DOHH2 (cell line): ENCODE measurements around the gene POLR3A.
"Not testable (repeated sequence)": the region's sequence is repeated elsewhere in the genome, so short reads cannot be mapped to it uniquely, and the experiment has no call there.

Source experiments
- H3F3A ChIP-seq: fragments of 200-600 bp; sonication (generic), shearing (Covaris generic); 2 replicates; pipeline ENCODE4 v1.6.0; 2016; ENCODE audit warnings: antibody characterized with exemption, mild to moderate bottlenecking; ENCODE audit not compliant: control insufficient read depth, insufficient read depth
- H3K27ac ChIP-seq: fragments of 200-600 bp; sonication (generic); 2 replicates; pipeline ENCODE4 v1.5.1; 2014; ENCODE audit warnings: low read depth, mild to moderate bottlenecking, low read length, moderate library complexity
- H3K27me3 ChIP-seq: fragments of 200-600 bp; sonication (generic); 2 replicates; pipeline ENCODE4 v1.6.1; 2014; ENCODE audit warnings: mild to moderate bottlenecking, low read length, mixed read lengths; ENCODE audit not compliant: control insufficient read depth
- H3K36me3 ChIP-seq: fragments of 200-600 bp; sonication (generic); 2 replicates; pipeline ENCODE4 v1.6.1; 2014; ENCODE audit warnings: mild to moderate bottlenecking, low read length, moderate library complexity, mixed read lengths; ENCODE audit not compliant: control insufficient read depth
- H3K4me1 ChIP-seq: fragments of 200-600 bp; sonication (generic); 2 replicates; pipeline ENCODE4 v1.6.1; 2014; ENCODE audit warnings: mild to moderate bottlenecking, low read length, mixed read lengths; ENCODE audit not compliant: control insufficient read depth
- H3K4me2 ChIP-seq: fragments of 200-600 bp; sonication (generic); 2 replicates; pipeline ENCODE4 v1.6.0; 2014; ENCODE audit warnings: mild to moderate bottlenecking, low read length, moderate library complexity
- H3K4me3 ChIP-seq: fragments of 200-600 bp; sonication (generic); 2 replicates; pipeline ENCODE4 v1.5.1; 2014; ENCODE audit warnings: mild to moderate bottlenecking, low read length, mixed read lengths
- H3K79me2 ChIP-seq: fragments of 200-600 bp; sonication (generic); 2 replicates; pipeline ENCODE4 v1.6.1; 2014; ENCODE audit warnings: mild to moderate bottlenecking, low read length, mixed read lengths; ENCODE audit not compliant: control insufficient read depth
- H3K9me2 ChIP-seq: fragments of 200-600 bp; sonication (generic); replicated peaks from 2 replicates; pipeline ENCODE4 v1.6.1; 2014; ENCODE audit warnings: mild to moderate bottlenecking, low read length, mixed read lengths; ENCODE audit not compliant: control insufficient read depth
- H3K9me3 ChIP-seq: fragments of 200-600 bp; sonication (generic); 2 replicates; pipeline ENCODE4 v1.6.1; 2014; ENCODE audit warnings: antibody characterized with exemption, low read length, mixed read lengths; ENCODE audit not compliant: control insufficient read depth, insufficient read depth
- H4K20me1 ChIP-seq: fragments of 200-600 bp; sonication (generic); 2 replicates; pipeline ENCODE4 v1.6.0; 2014; ENCODE audit warnings: low read depth, mild to moderate bottlenecking, antibody characterized with exemption, low read length, moderate library complexity; ENCODE audit not compliant: control insufficient read depth, insufficient read depth
- EZH2phosphoT487 ChIP-seq: fragments of 200-600 bp; sonication (generic); IDR thresholded peaks from 2 replicates; pipeline ENCODE4 v1.6.1; 2017; ENCODE audit warnings: borderline replicate concordance, mild to moderate bottlenecking, antibody characterized with exemption, low read length, moderate library complexity, mixed read lengths
- TF ChIP-seq, protein P1 (sequence below): fragments of 200-600 bp; sonication (generic); IDR thresholded peaks from one replicate; pipeline ENCODE4 v1.5.1; 2014; ENCODE audit warnings: antibody characterized with exemption, mild to moderate bottlenecking, low read depth, low read length; ENCODE audit not compliant: poor library complexity, severe bottlenecking

POLR3A gene

DNA sequence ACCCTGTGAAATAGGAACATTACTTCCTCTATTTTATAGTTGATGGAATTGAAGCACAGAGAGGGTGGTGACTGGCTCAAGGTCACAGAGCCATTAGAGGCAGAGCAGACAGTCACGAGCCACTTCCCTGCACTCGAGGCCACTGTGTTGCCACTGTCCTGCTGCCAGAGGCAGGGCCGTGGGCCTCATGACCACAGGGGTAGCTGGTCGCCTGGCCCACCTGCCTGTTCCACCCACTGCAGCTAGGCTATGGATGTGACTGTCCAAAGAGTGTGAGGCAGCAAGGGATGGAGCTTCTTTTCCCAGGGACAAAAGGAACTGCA is 42.5 kb upstream of the POLR3A start:
- no peaks in the 10 kb centered on the region for H3K9me2 ChIP-seq

DNA sequence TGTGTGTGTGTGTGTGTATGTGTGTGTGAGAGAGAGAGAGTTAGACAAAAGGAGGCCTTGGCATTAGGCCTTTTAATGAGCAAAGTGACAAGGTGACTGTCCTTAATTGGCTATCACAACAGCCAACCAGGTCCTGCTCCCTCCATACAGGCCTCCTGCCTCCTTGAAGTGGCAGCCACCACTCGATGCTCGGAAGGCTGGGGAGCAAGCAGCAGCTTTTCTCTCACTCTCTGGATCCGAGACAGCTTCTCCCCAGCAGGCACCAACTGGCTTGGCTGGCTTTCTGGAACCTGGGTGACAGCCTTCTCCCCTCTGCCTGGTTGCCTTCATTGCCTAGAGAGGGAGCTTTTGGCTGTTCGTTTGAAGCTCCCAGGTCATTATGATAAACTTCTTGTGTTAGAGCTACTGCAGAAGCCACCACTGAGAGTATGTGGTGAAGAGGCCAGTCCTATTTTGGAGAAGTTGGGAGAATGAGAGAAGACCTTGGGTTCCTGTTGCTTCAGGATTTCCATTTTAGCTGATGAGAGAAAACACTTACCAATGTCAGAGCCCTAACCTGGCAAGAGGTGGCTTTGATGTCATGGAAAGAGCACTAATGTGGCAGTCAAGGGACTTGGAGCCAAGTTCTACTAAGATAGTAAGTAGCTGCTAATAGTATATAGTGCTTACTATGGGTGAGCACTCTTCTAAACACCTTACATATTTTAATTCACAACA is 42.0 kb upstream of the POLR3A start:
- Histone ChIP-seq H3K4me1 (no peaks in the 10 kb centered on the region), H3K9me3 (no peaks in the 10 kb centered on the region), H3F3A (no peaks in the 10 kb centered on the region), H3K4me2 (no peak overlapping the region), H3K27me3 (no peaks in the 10 kb centered on the region), H3K36me3 (no peaks in the 10 kb centered on the region), H3K27ac (no peak overlapping the region), H3K79me2 (no peaks in the 10 kb centered on the region), H4K20me1 (no peaks in the 10 kb centered on the region), H3K9me2 (no peaks in the 10 kb centered on the region), H3K4me3 (no peak overlapping the region)
- TF ChIP-seq EZH2phosphoT487: no peak
- TF ChIP-seq, protein P1, sequence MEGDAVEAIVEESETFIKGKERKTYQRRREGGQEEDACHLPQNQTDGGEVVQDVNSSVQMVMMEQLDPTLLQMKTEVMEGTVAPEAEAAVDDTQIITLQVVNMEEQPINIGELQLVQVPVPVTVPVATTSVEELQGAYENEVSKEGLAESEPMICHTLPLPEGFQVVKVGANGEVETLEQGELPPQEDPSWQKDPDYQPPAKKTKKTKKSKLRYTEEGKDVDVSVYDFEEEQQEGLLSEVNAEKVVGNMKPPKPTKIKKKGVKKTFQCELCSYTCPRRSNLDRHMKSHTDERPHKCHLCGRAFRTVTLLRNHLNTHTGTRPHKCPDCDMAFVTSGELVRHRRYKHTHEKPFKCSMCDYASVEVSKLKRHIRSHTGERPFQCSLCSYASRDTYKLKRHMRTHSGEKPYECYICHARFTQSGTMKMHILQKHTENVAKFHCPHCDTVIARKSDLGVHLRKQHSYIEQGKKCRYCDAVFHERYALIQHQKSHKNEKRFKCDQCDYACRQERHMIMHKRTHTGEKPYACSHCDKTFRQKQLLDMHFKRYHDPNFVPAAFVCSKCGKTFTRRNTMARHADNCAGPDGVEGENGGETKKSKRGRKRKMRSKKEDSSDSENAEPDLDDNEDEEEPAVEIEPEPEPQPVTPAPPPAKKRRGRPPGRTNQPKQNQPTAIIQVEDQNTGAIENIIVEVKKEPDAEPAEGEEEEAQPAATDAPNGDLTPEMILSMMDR: no peak

More for the DNA sequence above, 42.5 kb upstream of the POLR3A start:
- no peaks in the 10 kb centered on the region for H3K27me3 ChIP-seq
- H4K20me1 ChIP-seq: no peaks in the 10 kb centered on the region
- no peak overlapping the region for H3K4me3 ChIP-seq
- no peaks in the 10 kb centered on the region for H3F3A ChIP-seq
- H3K36me3 ChIP-seq: no peaks in the 10 kb centered on the region
- H3K4me1 ChIP-seq: no peaks in the 10 kb centered on the region
- H3K27ac ChIP-seq: no peak overlapping the region
- TF ChIP-seq, protein P1: no peak
- TF ChIP-seq EZH2phosphoT487: no peak
- H3K4me2 ChIP-seq: no peak overlapping the region
- H3K79me2 ChIP-seq: no peaks in the 10 kb centered on the region
- no peaks in the 10 kb centered on the region for H3K9me3 ChIP-seq

GRCh38 chr10:78070726-78071125 is 41.4 kb upstream of the POLR3A start:
- Histone ChIP-seq H3K79me2 (no peaks in the 10 kb centered on the region), H3K36me3 (no peaks in the 10 kb centered on the region), H3K27ac (no peak overlapping the region), H3K4me3 (no peak overlapping the region), H3K9me3 (no peaks in the 10 kb centered on the region), H4K20me1 (no peaks in the 10 kb centered on the region), H3K27me3 (no peaks in the 10 kb centered on the region), H3K9me2 (no peaks in the 10 kb centered on the region), H3K4me2 (no peak overlapping the region), H3F3A (no peaks in the 10 kb centered on the region), H3K4me1 (no peaks in the 10 kb centered on the region)
- TF ChIP-seq, protein P1: no peak
- TF ChIP-seq EZH2phosphoT487: no peak

- not testable (repeated sequence) for H3K36me3 ChIP-seq, H3F3A ChIP-seq, H3K4me1 ChIP-seq, H4K20me1 ChIP-seq, H3K27ac ChIP-seq, H3K4me3 ChIP-seq, H3K9me3 ChIP-seq, H3K79me2 ChIP-seq, H3K27me3 ChIP-seq, H3K4me2 ChIP-seq, H3K9me2 ChIP-seq
Observed at GRCh38 chr10:78070064-78070463, 40.7 kb upstream of the POLR3A start.
